NCI-H526 treated with DMSO at 0.1 percent for 48 hours (cell line): ENCODE results near the gene PLXNA2.

Source experiments
- DNase-seq: peaks from one replicate; lab custom pipeline; 2025; lab: John Stamatoyannopoulos, UW

Gene PLXNA2

GRCh38 chr1:208066583-208066982, 177.6 kb downstream of the PLXNA2 start:
- DNase-seq, result no peak

GRCh38 chr1:208065862-208066261, 178.3 kb downstream of the PLXNA2 start:
- DNase-seq, result no peak

DNA sequence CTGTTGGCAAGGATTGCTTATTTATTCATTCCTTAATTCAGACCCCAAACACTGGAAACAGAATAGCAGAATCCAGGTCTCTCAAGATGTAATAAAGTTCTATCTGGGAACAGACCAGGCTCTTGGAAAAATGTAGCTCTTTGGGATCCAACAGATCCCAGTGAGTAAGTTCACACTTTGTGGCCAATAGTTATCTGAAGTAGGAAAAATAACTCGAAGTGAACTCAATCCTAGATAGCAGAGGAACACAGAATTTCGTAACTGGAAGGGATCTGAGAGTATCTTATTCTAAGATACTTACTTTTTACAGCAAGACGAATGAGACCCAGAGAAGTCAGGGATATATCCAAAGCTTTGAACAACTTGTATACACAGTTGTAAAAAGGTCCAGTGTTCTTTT, 182.6 kb downstream of the PLXNA2 start:
- no peak for DNase-seq

DNA sequence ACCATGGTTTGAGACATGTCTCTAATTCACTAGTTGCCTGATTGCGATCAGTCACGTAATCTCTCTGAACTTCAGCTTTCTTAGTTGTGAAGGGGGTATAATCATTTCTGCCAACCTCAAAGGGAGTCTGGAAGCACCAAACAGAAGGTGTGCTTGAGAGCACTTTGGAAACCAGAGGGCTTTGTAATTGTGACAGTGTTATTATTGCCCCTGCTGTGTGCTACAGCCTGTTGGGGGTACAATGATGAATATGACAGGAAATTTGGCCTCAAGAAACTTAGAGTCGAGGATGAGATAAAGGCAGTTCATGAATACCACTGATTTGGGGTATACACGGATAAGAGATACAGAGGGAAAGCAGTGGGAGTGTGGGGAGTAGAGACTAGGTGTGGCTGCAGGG, 183.1 kb downstream of the PLXNA2 start:
- DNase-seq, result no peak

- no peak for DNase-seq
These were observed 183.8 kb downstream of the PLXNA2 start for GRCh38 chr1:208060215-208060869.

DNA sequence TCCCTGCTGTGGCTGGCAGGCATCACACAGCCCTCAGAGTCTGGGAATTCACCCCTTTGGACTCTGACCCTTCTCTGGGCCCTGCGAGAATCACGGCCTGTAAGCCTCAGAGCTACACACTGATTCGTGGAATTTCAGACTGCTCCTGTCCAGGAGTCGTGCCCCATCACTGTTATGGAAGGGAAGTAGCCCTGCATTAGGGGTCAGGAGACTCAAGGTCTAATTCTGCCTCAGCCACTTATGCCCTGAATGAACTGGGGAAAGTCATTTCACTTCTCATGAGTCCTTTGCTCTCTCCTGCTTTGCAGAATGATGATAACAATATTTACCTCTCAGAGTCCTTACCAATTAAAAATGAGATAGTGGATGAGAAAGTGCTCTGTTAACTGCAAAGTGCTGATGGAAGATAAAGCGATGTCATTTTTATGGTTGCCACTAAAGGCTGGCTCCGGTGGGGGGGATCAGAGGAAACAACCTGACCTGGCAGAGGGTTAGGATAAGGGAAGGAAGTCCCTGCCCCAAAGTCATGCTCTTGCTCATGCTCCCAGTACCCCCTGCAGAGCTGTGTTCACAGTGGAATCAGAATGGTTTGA, 184.7 kb downstream of the PLXNA2 start:
- DNase-seq, result no peak

GRCh38 chr1:208058756-208059155, 185.4 kb downstream of the PLXNA2 start:
- DNase-seq, result no peak

- no peak for DNase-seq
These were observed 185.9 kb downstream of the PLXNA2 start for GRCh38 chr1:208058267-208058666.

DNA sequence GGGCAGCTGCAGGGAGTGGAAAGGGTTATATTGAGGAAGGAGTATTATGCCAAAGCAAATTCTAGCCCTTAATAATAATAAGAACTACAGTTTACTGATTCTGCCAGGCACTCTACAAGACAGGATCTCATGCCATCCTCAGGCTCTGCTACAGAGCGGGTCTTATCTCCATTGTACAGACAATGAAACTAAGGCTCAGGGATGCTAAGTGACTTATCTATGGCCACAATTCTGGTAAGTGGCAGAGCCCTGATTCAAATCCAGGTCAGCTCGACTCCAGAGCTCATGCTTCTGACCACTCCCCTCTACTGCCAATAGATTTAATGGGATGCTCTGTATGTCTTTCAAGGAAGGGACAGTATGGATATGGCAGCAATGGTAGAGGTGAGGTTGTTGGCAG, 187.1 kb downstream of the PLXNA2 start:
- no peak for DNase-seq

GRCh38 chr1:208055535-208055934, 188.6 kb downstream of the PLXNA2 start:
- DNase-seq, result no peak

GRCh38 chr1:208054911-208055379, 189.2 kb downstream of the PLXNA2 start:
- DNase-seq, result no peak

GRCh38 chr1:208054485-208054884, 189.7 kb downstream of the PLXNA2 start:
- DNase-seq, result no peak

DNA sequence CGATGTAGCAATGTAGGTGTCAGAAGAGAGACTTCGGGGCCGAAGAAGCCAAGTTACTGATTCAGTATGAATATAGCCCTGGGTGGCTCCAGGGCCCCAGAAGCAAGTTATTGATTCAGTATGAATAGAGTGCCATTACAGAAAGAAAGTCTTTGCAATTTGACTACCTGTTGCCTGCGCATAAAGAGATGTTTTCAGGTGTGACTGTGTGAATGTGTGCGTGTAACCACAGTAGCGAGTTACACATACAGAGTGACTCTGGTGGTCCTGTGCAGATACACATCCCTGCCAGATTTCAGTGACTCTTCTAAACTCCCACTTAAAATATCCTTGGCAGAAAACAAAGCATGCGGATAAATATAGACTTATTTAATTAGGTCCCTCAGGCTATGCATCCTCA, 190.5 kb downstream of the PLXNA2 start:
- DNase-seq, result no peak

DNA sequence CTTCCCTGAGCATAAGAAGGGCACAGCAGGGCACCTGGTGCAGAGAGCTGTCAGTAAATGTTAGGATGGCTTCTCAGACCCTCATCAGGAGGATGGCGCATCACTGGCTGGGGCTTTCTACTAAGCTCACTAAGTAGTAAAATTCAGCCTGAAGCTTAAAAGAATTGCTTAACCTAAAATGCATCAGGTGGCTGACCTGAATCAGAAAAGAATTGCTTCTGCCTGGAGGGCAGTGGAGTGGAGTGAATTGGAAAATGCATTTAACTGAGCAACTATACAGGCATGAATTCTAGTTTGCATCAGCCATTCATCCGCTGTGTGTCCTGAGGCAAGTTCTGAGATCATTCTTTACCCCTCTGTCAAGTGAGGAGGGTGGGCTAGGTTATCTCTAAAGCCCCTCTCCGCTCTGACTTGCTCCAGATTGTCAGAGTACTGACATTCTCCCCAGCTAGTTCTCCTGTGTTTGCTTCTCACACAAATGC, 191.2 kb downstream of the PLXNA2 start:
- DNase-seq, result no peak

GRCh38 chr1:208052135-208052534, 192.0 kb downstream of the PLXNA2 start:
- no peak for DNase-seq

- no peak for DNase-seq
These were observed 192.5 kb downstream of the PLXNA2 start for GRCh38 chr1:208051651-208052050.

- DNase-seq, result no peak
These were observed 195.3 kb downstream of the PLXNA2 start for GRCh38 chr1:208048904-208049303.

GRCh38 chr1:208047975-208048374, 196.2 kb downstream of the PLXNA2 start:
- no peak for DNase-seq

DNA sequence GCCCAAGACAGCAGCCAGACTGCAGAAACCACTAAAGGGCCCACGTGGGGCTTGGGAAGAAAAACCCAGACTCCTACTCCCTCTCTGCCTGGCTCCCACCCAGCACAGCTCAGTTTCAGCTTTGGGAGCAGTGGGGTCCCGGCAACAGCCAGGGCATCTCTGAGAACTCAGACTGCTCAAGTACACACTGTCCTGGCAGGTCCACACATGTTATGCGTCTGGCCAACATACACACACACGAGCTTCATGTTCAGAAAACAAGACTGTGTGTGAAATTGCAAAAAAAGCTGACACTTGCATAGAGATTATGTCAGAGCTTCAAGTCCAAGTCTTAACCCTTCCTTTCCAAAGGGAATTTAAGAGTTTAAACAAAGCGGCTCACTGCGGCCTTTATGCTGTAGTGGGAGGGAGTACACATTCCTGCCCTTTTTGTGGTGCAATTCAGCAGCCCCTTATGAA, 196.7 kb downstream of the PLXNA2 start:
- no peak for DNase-seq

DNA sequence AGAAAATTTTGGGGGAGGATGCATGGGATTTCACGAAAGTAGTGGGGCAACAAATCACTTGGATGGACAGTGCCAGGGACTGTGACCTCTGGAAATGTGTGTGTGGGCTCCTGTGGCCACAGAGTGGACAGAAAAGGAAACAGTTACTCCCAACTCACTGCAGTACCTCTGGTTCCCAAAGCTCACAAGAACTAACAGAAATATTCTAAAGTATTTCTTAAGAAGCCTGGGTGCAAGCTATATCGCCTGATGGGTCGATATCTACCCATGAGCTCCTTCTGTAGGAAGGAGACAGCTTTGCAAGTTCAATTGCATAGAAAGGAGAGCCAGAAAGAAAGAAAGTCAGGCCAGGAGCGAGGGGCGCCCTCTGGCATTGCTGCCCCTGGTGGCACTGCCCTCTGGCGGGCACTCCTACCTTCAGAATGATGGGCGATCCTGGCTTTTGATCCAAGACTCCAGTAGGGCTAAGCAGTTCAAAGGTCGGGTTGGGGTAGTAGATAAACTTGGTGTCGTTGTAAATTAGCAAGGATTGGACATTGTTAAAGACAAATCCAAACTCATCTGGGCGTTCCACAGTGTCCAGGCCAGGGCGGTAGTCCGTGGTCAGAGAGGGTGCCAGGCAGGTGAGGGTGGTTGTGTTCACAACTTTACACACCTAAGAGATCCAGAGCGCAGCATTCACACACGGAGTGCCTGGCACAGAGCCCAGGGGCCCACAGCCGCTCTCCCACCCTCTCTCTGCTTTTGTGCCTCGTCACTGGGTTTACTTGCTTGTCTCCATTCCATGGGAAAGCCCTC, 198.5 kb downstream of the PLXNA2 start:
- no peak for DNase-seq

DNA sequence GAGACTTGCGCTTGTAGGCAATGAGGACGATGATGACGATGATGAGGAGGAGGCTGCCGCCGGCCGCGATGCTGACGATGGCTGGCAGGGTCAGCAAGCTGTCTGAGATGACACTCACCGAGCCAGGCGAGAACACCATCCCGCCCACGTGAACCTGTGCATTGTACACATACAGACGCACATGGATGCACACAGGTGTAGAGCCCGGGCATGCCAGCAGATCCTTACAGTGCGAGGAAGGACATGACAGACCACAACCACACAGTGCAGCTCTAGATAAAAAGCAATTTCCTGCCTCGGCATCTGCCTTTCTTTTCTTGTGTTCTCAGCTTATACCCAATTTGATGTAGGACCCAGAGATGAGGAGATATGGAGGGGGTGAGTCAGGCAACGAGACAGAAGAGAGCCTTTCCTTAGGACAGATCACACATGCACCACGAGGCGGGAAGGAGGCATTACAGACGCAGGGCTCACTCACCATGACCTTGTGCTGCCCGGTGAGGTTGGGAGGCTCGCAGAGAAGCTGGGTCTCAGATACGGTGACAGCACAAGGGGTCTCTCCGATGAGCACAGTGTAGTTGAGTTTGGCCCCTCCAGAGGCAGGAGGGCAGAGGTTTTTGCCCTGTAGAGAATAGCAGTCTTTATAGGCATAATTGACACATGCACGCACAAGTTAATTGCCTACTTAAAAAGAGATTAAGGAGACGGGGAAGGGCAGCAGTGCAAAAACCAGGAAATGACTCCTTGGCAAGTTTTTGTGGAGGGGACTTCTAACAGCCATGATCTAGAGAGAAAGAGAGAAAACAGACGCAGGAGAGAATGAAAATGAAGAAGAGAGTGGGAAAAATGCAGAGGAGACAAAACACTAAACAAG, 199.4 kb downstream of the PLXNA2 start:
- DNase-seq, result no peak

GRCh38 chr1:208043691-208044181, 200.4 kb downstream of the PLXNA2 start:
- no peak for DNase-seq
